ENCODE measurements around the gene ONECUT3. TPM values are rescaled to one million over a fixed set of nuclear protein-coding genes. Genes with fewer than 3 reads are reported as not detected.
A peak's percentile ranks its signal among the peaks of the same experiment; 100 is the strongest.

Gene ONECUT3
- total RNA-seq, 1 experiment from 2014 or later = not detected

DNA sequence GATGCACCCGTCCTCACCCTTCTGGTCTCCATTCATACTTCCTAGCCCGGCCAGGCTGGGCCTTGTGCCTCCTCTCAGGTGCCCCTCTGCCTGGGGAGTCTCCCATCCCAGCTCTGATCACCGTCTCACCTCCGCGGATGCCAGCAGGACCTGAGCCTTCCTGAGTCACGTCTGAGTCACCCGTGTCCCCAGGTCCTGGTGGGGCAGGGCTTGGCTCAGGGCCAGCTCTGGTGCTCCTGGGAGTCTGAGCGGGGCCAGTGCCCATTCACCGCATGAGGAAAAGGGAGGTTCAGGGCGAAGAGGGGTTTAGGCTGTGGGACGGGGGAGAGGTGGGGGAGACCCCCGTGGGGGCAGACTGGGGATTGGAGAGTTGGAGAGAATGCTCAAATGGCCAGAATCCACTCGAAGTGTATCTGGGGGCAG is 58.2 kb downstream of the ONECUT3 start:
- POLR2A ChIA-PET (ENCODE audit: unreplicated experiment) = no interaction called here
- Histone ChIP-seq H3K4me3 (peak overlapping the region; percentile 46; the same call in 1 of the 2 replicates), H3K9me3 (ENCODE audit: insufficient read depth, low read depth) (no peaks in the 10 kb centered on the region), H3K27me3 (ENCODE audit: insufficient read depth, low read depth) (no peaks in the 10 kb centered on the region), H3K9me2 (ENCODE audit: insufficient read depth) (no peaks in the 10 kb centered on the region), H2AFZ (0 out of 2 replicates have a peak overlapping the region, but pooled peaks have one; percentile 48), H3K4me2 (peak overlapping the region; percentile 70), H3K79me2 (ENCODE audit: low read depth) (no peaks in the 10 kb centered on the region), H3K36me3 (ENCODE audit: low read depth) (no peaks in the 10 kb centered on the region), H4K20me1 (ENCODE audit: insufficient read depth) (no peaks in the 10 kb centered on the region), H3F3A (ENCODE audit: insufficient read depth, low read depth) (peaks cover 8% of the 10 kb centered on the region; the same call in 1 of the 2 replicates), H3K27ac (no peak overlapping the region), H3K4me1 (replicated peaks; ENCODE audit: insufficient read depth) (peaks cover 4% of the 10 kb centered on the region; the same call in 1 of the 2 replicates)
- no peak for TF ChIP-seq EZH2 (IDR thresholded peaks at IDR 0.05; ENCODE audit: low read depth)
- TF ChIP-seq, protein P1, sequence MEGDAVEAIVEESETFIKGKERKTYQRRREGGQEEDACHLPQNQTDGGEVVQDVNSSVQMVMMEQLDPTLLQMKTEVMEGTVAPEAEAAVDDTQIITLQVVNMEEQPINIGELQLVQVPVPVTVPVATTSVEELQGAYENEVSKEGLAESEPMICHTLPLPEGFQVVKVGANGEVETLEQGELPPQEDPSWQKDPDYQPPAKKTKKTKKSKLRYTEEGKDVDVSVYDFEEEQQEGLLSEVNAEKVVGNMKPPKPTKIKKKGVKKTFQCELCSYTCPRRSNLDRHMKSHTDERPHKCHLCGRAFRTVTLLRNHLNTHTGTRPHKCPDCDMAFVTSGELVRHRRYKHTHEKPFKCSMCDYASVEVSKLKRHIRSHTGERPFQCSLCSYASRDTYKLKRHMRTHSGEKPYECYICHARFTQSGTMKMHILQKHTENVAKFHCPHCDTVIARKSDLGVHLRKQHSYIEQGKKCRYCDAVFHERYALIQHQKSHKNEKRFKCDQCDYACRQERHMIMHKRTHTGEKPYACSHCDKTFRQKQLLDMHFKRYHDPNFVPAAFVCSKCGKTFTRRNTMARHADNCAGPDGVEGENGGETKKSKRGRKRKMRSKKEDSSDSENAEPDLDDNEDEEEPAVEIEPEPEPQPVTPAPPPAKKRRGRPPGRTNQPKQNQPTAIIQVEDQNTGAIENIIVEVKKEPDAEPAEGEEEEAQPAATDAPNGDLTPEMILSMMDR (conservative IDR thresholded peaks at IDR 0.05) = no peak
- CTCF ChIA-PET = interaction anchor here (0.6 to 0.7 kb wide), 2 partner anchors 17 to 157 kb away, joined by 12 to 17 read pairs; no protein-coding TSS in a partner anchor
- intact Hi-C loops (cut with micrococcal nuclease; ENCODE audit: unreplicated experiment) = loop anchor here (5.0 kb wide), 1 partner anchor 139 kb away; no protein-coding TSS in a partner anchor
- DNase-seq = peak; percentile 83 to 85
- no TSS peak for BruUV-seq (replicated peaks)

DNA sequence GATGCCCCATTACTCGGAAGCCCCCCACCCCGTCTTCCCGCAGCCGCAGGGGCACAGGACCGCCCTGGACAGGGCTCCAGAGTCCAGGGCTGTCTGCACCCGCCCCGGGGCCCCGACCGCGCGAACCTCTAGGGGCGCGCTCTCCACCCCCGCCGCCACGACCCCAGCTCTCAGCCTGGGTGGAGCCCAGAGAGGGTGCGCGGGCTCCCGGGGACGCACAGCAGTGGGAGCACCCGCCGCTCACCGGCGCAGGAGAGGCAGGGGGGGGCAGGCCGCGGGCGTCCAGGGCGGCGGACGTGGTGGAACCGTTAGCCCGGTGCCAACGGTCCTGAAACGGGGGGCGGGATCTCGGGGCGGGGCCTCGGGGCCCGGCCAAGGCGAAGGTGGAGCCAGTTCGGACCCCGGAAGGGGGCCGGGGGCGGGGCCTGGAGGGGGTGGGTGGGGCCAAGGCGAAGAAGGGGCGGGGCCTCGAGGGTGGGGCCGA is 58.7 kb downstream of the ONECUT3 start, which contains the start of gene ATP8B3:
Gene ATP8B3 (minus strand): TSS at position 335 of the 484 bp plus-strand sequence. CDS start 540 bp downstream, outside the sequence.
- Histone ChIP-seq H3K79me2 (ENCODE audit: low read depth) (no peaks in the 10 kb centered on the region), H3K4me3 (peak within 1 kb of the TSS; percentile 60), H3F3A (ENCODE audit: insufficient read depth, low read depth) (peaks cover 8% of the 10 kb centered on the region; the same call in 1 of the 2 replicates), H3K9me2 (ENCODE audit: insufficient read depth) (no peaks in the 10 kb centered on the region), H4K20me1 (ENCODE audit: insufficient read depth) (no peaks in the 10 kb centered on the region), H3K27me3 (ENCODE audit: insufficient read depth, low read depth) (no peaks in the 10 kb centered on the region), H2AFZ (peak within 1 kb of the TSS; percentile 77; the same call in 1 of the 2 replicates), H3K4me2 (peak within 1 kb of the TSS; percentile 83), H3K36me3 (ENCODE audit: low read depth) (no peaks in the 10 kb centered on the region), H3K27ac (no peak within 1 kb of the TSS), H3K9me3 (ENCODE audit: insufficient read depth, low read depth) (no peaks in the 10 kb centered on the region), H3K4me1 (replicated peaks; ENCODE audit: insufficient read depth) (peaks cover 4% of the 10 kb centered on the region; the same call in 1 of the 2 replicates)
- CTCF ChIA-PET = no interaction called here
- no TSS peak for BruUV-seq (replicated peaks)
- POLR2A ChIA-PET (ENCODE audit: unreplicated experiment) = no interaction called here
- DNase-seq = no peak
- intact Hi-C loops (cut with micrococcal nuclease; ENCODE audit: unreplicated experiment) = loop anchor here (5.0 kb wide), 1 partner anchor 140 kb away; no protein-coding TSS in a partner anchor
- no peak for TF ChIP-seq EZH2 (IDR thresholded peaks at IDR 0.05; ENCODE audit: low read depth)
- TF ChIP-seq, protein P1 (conservative IDR thresholded peaks at IDR 0.05) = no peak

DNA sequence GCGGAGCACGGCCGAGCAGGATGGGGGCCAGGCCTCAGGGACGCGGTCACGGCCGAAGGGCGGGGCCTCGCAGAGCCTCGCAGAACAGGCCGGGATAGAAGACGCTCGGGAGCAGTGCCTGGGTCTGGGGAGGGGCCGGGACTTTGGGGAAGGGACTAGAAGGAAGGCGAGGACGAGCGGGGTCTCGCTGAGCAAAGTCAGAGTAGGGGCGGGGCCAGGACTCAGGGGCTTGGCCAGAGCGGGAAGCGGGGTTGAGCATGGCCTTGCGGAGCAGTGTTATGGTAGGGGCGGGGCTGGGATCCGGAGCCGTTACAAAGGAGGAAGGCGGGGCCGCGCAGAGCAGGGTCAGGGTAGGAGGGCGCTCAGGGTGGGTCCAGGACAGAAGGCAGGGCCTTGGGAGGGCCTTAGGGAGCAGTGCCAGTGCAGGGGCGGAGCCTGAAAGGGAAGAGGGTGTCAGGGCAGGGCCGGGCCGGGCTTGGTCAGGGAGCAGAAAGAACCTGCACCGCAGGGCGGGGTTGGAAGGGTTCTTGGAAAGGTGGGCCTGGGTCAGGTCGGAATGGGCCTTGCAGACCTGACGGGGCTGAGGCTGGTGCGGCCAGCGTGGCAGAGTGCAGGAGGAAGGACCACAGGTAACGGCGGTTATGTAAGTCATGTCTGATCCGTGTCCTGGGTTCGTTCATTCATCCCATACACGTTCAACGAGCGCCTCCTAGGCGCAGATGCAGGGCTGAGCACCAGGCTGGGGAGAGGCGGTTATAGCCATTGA is 59.3 kb downstream of the ONECUT3 start:
- no peaks in the 10 kb centered on the region for H4K20me1 ChIP-seq (ENCODE audit: insufficient read depth)
- TF ChIP-seq, protein P1 (conservative IDR thresholded peaks at IDR 0.05) = peak; percentile 68
- TF ChIP-seq EZH2 (IDR thresholded peaks at IDR 0.05; ENCODE audit: low read depth) = no peak
- ChIA-PET CTCF (interaction anchor here (0.6 kb wide), 1 partner anchor 92 kb away, joined by 3 read pairs; no protein-coding TSS in a partner anchor), POLR2A (ENCODE audit: unreplicated experiment) (no interaction called here)
- intact Hi-C loops (cut with micrococcal nuclease; ENCODE audit: unreplicated experiment) = loop anchor here (5.0 kb wide), 1 partner anchor 140 kb away; no protein-coding TSS in a partner anchor
- H2AFZ ChIP-seq = 0 out of 2 replicates have a peak overlapping the region, but pooled peaks have one; percentile 77
- H3K4me3 ChIP-seq = peak overlapping the region; percentile 60
- H3K27ac ChIP-seq = no peak overlapping the region
- H3K9me3 ChIP-seq (ENCODE audit: insufficient read depth, low read depth) = no peaks in the 10 kb centered on the region
- H3K9me2 ChIP-seq (ENCODE audit: insufficient read depth) = no peaks in the 10 kb centered on the region
- BruUV-seq (replicated peaks) = no TSS peak
- H3K4me2 ChIP-seq = peak overlapping the region; percentile 83
- H3F3A ChIP-seq (ENCODE audit: insufficient read depth, low read depth) = peaks cover 8% of the 10 kb centered on the region; the same call in 1 of the 2 replicates
- no peaks in the 10 kb centered on the region for H3K27me3 ChIP-seq (ENCODE audit: insufficient read depth, low read depth)
- H3K4me1 ChIP-seq (replicated peaks; ENCODE audit: insufficient read depth) = peaks cover 4% of the 10 kb centered on the region; the same call in 1 of the 2 replicates
- no peaks in the 10 kb centered on the region for H3K36me3 ChIP-seq (ENCODE audit: low read depth)
- DNase-seq = peak; percentile 79 to 94
- H3K79me2 ChIP-seq (ENCODE audit: low read depth) = no peaks in the 10 kb centered on the region

Data from PC-9 (cell line).